Left hindlimb (tissue), 1 donor: Measurements from ENCODE around the gene PAPPA.

ENCODE experiments used
- DNase-seq: peaks from one replicate; pipeline ENCODE4 v3.0.0-alpha.2; 2018

PAPPA gene

DNA sequence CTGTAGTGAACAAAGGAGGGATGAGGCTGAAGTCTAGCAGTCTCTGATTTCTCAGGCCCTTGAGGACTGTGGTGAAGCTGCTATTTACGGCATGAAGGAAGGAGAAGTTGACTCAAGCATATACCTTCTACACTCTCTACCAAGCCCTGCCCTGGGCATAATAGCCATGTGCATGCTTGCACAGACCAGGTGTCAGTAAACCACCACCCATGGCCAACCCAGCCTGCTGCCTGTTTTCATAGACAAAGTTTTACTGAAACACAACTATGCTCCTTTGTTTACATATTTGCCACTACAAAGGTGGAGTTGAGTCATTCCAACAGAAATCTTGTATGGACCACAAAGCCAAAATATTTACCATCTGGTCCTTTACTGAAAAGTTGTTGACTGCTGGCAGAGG, 126.9 kb downstream of the PAPPA start:
- no peak for DNase-seq

DNA sequence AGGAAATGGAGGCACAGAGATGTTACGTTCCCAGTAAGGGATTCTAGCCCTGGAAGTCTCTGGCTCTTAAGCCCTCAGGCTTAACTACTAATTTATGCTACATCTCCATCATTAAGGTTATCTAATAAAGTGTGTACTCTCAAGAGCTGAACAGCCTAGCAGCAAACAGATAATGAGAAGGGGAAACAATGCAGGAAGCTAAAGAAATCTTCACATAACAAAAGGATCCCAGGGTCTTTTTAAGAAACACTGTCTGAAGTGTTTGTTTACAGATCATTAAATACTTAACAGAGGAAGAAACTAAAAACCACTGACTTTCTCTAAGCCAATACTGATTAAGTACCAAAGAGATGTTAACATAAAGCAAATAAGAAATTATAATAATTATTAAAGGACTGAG, 129.0 kb downstream of the PAPPA start:
- no peak for DNase-seq

DNA sequence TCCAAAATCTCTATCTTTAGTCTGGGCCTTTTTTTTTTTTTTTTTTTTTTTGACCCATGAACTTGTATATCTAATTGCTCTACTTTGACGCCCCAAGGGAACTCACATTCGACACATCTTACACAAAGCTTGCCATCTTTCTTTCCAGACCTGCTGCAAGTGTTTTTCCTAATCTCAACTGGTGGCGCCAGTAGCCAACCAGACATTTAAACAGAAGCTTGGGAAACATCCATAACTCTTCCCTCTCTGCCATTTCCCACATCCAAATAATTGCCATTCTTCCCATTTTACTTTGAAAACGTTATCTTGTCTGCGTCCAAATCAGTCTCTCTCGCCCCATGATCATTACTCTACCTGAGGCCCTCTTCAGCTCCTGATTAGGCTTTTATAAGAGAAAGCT, 130.9 kb downstream of the PAPPA start:
- no peak for DNase-seq

DNA sequence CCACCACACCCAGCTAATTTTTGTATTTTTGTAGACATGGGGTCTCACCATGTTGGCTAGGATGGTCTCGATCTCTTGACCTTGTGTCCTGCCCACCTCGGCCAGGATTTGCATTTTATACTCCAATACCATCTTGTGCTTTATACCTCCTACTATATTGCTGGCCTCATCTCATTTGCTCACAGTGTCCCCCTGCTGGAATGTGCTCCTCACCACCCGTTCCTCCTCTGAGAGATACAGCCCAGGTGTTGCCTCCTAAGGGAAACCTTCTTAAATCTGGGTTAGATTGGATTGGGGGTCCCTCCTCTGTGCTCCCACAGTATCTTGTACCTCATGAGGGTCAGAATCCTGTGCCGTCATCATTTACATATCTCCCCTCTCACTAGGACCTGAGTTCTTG, 131.7 kb downstream of the PAPPA start:
- no peak for DNase-seq

DNA sequence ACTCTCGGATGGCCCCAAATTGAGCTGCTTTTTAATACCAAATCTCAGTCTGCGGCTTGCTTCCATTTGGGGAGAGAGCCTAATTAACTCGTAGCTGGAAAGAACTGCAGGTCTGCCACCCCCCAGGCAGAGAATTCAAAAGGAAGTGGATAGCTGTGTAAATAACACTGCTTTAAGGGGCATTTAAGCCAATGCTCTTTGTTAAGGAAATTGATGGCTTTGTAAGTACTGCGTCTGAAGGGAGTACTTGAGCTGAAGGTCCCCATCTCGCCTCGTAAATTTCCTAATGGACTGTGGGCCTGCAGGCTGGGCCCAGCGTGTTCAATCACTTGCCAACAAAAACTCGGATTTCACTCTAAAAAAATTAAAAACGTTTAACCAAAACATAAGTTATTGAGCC, 132.7 kb downstream of the PAPPA start:
- peak; percentile 38 for DNase-seq

DNA sequence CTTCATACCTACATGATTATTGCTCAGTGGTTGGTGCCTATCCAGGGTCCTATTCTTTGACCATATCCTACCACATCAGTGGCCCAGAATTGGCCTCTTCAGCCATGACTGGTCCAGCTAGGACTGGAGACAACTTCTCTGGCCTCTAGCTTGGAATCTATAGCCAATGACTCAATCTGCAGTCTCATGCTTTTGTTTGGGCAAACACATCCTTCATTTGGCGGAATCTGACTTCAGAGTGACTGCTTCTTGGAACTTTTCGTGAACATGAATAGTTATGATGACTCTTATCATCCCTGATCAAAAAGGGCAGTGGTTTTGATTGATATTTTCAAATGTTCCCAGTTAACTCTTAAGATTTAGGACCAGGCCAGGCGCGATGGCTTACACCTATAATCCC, 134.1 kb downstream of the PAPPA start:
- DNase-seq, result no peak

DNA sequence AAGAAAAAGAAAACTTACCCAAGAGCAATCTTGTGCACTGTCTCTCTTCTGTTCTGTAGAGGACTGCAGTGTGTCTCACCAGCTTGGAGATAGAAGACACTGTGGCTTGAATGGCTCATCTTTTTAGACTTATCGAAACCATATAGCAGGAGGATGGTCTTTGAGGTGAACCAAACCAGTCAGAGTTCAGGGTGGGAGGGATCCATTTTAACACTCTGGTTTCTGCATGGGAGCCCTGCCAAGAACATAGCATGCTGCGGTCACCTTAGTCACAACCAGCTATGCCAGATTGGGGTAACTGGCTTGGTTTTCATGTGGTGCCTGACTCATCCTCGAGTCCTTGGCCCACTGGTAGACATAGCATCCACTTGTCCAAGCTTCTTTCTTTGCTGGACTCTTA, 135.1 kb downstream of the PAPPA start:
- DNase-seq, result peak; percentile 48

DNA sequence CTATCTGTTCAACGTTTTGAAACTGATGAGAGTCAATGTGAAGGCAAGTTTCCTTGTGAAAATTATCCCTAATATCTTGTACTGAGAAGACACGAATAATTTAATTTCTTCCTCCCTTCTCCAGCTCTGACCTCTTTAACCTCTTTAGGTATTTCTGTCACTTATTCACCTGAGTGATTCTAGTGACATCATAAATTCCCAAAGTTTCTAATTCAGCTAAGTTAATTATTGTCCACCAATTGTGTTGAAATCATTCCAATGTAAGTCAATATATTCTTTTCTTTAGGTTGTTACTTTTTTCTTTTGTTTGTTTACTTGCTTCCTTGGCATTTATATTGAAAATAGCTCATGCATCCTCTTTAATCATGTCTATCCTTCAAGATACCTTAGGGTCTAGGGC, 143.8 kb downstream of the PAPPA start:
- no peak for DNase-seq

DNA sequence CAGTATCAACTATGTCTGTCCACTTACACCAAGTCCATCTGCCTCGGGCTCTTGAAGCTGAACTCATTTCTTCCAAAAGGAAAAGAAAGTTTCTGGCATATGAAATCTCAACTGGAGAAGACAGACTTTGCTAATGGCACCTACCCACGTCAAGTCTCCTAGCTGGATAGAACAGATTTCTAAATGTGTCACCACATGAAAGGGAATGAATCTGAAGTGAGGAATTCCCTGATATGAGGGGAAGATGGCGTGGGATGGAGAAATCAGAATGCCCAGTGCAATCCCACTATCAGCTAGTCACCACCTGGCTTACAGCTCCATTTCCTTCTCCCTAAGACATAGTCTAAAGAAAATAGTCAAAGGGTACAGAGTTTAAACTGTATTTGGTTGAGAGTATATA, 144.7 kb downstream of the PAPPA start:
- DNase-seq, result no peak

DNA sequence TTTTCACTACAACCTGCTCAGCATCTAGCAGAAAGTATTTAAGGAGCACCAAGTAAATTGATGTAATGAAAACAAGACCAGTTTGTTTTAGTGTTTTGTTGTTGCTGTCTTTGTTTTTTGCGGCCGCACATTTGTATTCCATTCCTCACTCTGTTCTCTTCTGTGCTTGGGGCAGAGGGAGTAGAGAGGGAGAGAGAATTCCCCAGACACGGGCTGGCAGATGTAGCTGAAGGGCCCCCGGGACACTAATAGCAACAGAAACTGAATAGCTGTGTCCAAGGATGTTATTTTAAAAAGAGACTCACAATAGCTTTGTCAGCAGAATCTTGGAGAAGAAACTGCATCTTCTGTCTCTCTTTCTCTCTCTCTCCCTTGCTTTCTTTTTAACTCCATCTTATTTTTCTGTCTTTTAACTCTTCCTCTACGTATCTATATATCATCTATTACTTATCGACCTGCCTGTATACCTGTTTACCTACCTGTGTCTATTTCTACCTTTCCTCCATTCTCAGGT, 145.3 kb downstream of the PAPPA start:
- no peak for DNase-seq

DNA sequence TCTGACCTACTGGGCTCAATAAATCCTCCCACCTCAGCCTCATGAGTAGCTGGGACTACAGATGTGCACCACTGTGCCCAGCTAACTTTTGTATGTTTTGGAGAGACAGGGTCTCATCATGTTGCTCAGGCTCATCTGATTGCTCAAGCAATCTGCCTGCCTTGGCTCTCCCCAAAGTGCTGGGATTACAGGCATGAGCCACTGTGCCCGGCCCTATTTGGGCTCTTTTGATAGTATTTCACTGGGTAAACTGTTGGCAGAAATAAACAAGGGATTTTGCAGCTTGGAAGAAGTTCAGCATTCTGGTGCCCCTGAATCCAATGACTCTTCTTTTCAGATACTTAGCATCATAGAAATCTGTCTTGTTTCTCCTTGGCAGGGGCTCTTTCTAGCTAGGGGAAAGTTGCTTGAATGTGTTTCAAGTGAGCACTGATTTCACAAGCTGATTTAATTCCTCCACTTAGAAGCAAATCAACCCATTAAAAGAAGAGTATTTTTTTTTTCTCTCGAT, 146.8 kb downstream of the PAPPA start:
- DNase-seq, result no peak

DNA sequence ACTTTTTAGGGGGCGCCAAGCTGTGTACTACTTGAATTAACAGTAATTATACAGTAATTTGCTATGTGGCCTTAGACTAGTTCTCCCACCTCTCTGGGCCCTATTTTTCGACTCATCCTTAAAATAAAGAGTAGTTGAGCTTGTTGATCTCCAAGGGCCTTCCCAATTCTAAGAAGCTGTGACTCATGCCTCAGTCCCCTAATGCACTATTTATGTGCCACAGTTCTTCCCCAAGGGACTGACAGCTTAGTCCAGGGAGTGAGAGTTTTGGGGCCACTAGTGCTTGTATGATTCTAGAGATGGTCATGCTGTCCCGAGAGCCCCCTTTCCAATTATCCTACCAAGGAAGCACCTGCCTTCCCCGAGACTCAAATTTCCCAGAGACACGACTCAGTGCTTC, 149.7 kb downstream of the PAPPA start:
- no peak for DNase-seq

DNA sequence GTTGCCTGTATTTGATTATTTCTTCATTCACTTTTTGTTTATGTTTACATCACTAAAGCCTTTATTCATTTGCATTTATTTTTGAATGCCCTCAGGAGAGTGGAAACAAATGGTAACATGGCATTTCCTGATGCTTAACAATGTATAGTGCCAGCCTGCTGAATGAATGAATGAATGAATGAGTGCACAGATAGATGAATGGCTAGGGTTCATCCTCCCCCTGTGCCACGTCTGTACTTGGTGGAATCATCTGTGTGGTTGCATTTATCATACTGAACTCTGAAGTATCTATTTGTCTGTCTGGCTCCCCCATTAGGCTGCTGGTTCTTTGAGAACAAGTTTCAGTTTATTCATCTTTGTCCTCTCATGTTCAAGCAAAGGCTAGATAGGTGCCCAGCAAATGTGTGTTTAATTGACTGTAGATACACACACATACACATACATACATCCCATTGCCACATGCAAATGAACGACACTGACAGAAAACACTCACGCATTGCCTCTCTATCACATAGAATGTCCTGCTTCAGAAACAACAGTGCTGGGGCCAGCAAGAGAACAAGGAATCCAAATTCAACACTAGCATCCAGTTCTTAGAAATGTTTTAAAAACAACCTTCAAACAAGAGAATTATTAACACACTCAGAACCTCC, 150.4 kb downstream of the PAPPA start:
- DNase-seq, result no peak

DNA sequence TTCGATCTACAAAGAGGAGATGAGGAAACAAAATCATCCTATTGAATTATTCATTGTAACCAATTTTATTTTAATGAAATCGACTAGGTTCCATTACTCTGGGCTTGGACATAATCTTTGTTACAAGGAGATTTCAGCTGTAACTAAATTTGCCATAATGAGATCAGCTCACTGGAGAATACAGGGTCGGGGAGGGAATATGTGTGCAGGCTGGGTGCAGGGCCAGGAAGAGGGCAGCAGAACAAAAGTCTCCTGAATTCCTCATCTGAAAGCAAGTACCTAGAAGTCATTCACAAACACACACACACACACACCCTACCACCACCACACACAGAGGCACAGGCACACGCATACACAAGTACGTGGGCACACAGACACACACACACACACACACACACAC, 151.2 kb downstream of the PAPPA start:
- DNase-seq, result no peak

DNA sequence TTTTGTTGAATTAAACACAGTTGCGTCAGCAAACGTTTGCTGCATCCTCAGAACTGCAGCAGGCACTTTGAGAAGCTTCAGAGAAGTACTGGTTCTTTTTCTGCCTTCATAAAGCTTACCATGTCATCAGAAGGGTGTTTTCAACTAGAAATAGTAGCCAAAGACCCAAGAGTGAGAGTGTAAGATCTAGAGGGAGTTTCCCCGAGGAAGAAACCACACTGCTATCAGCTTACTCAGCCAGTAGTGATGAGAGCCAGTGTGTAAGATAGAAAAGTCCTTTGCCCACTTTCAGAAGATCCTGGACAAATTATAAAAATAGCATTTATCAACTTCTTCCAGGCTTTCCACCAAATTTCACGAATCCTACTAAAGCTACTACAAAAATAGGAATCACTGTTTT, 154.5 kb downstream of the PAPPA start:
- DNase-seq, result no peak

DNA sequence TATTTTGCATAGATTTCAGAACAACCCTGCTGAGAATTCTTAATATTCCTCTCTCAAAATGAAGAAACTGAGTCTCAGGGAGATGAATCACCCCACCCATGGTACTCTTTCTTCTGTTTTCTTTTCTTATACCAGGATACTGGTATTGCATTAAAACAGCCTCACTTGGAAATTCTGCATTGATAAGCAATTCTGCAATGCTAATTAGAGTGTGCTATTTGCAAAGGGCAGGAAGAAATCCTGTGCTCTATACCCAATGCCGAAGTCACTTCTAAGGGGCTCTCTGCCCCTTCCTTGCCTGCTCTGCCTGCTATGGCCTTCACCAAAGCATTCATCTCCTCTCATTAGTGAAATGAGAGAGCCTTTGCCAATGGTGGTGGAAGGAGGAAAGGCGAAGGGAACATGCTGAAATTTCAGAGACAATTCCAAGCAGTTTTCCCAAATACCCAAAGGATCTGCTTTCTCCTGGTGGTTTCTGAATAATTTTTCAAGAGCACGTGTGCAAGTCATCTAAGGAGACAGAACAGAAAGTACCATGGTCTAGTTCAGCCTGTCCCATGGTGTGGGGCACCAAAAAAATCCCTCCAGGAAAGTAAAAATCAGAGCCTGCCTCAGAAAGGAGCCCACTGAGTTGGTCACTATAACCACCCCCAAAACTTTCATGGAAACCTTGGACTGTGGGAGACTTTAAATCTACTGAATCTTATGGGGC, 156.5 kb downstream of the PAPPA start:
- DNase-seq, result no peak

DNA sequence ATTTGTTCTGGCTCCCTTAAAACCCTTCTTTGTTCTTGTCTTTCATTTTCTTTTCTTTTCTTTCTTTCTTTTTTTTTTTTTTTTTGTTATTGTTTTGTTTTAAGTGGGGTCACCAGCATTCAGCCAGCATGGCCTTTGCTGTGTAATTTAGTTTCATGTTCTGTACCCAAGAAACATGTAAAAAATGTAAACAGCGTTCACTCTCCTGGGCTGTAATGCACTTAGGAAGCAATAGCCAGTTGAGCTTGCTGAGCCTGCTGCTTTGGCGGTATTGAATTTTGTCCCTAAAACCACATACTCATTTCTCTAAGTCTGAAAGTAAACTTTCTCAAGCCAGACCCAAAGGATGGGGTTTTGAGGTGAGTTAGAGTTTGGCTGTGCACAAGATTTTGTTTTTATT, 158.6 kb downstream of the PAPPA start:
- DNase-seq, result no peak

DNA sequence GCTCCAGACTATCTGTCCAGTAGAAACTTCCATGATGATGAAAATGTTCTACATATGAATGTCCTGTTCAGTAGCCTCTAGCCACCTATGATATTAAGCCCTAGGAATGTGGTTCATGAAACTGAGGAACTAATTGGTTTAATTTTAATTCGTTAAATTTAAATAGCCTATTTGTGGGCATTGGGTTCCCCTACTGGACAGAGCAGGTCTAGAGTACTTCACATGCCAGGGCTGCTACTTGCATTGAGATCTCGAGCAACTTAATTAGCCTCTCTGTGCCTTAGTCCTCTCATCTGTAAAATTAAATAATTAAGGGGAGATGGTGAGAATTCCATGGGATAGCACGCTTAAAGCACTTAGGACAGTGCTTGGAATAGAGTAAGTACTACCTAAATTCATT, 160.0 kb downstream of the PAPPA start:
- no peak for DNase-seq

DNA sequence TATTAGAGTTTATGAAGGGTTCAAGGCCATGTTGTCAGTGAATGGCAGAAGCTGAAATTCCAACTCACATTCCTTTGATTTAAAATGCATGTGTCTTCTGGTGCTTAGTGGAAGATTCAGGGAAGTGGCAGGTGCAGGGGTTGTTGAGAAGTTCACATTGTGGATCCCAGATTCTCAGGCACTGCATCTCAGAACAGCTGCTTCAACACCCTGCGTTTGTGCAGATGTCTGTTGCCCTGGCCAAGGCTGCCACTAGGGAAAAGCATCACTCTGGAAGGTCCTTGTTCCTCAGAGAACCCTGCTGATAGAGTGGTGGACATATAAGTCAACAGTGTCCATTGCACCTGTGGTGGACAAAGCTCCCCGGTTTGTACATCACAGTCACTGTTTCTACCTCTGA, 162.7 kb downstream of the PAPPA start:
- no peak for DNase-seq

DNA sequence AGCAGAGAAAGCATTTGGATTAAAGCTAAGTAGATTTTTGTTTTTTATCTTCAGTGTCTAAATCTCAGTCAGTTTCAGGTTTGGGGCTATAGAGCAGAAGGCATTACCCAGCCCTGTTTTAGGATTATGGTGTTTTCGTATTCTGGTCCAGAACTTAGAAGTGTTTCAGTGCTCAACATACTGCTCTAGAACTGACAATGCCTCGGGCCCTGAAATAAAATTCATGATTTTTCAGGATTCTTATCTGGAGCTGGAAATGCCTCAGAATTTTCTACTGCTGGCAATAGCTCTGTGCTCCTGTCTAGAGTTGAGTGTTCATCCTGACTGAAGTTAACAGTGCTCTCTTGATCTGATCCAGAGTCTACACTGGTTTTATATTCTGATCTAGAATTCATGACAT, 163.9 kb downstream of the PAPPA start:
- no peak for DNase-seq

DNA sequence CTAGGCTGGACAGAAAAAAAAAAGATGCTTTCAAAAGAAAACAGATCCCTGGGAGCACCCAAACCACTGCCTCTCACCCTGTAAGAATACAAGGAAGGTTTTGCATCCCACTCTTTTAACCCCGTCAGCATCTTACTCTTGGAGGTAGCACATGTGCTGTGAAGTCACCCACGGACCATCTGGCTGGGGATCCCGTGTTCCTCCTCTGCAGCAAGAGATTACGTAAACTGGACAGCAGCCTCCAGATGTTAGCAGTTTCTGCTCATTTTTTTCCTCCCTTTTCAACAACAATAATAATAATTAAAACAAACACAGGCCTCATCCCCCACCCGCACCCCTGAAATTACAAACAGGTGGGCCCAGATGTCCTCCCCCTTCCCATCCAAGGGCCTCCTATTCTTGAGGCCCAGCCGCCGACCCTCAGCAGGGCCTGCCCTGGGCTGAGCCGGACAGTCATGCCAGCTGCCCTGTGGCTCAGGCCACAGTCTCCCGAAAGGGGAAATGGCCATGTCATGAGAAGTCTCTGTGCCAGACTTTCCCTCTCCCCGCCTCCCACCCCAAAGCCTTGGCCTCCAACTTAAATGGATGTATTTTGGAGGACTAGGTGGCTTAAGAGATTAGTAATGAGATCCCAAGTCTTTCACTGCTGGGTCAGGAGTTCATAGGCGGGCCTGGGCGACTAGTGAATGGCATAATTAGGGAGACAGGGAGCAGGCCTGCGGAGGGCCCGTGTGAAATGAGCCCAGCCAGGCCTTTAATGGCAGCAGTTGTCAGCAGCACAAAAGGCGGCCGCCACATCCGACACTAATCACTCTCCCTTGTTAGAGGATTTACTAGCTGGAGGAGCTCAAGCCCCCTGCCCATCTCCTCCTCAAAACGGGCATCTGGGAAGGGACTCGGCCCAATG, 165.1 kb downstream of the PAPPA start:
- peak; percentile 58 for DNase-seq

DNA sequence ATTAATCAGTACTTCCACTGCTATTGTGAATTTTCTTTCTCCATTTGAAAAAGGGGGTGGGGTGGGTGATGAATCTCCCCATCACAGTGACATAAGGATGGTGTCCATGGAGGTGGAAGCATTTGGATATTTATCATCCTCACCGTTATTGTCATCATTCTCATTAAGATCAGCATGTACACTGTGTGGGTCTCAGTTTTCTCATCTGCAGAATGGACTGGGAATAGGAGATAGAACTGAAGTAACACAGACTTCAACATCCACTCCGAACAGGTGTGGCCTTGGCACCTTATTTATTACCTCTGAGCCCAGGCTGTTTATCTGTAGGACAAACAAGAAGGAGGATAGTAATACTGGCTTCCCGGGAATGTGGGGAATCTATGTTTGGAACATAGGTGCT, 165.9 kb downstream of the PAPPA start:
- DNase-seq, result no peak

DNA sequence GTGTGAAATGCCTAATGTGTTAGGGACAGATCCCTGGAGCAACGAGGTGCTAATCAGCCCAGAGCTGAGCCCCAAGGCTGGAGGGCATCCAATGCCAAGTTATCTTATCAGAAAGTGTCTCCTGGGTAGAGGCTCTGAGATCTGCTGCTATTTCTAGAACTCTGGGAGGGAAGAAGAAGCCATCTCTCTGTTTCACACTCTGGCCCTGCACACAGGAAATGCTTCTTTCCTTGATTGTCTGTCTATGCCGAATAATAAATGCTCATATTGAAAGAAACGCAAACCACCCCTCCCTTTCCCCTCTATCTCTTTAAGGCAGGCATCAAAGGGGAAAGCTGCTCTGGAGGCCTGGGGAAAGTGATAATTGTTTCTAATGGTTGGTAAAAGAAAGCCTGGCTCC, 166.7 kb downstream of the PAPPA start:
- DNase-seq, result no peak

DNA sequence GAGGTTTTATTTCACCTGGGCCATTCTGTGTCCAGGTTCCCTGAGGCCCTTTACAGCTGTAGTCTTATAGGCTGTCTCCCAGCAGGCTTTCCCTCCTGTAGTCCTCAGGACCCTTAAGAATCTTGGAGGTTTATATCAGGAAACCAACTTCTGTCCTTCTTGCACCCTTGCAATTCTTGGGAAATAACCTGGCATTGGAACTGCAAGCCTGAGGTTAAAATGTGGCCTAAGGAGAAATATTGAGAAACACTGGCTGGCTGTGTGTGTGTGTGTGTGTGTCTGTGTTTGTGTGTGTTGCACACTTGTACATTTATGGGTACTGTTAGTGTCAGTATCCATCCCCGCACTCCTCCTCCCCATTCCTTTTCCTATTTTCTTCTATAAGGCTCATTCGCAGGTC, 168.9 kb downstream of the PAPPA start:
- DNase-seq, result no peak
